Heart left ventricle (tissue), 16 donors: Measurements from ENCODE around the gene C13orf46. TPM values are rescaled to one million over a fixed set of nuclear protein-coding genes. Genes with fewer than 3 reads are reported as not detected.

Experiments used
- ATAC-seq, 4 donors: fragments of 200-7000 bp; cut with Tn5 transposase; one replicate each; pipeline ENCODE4 v1.9.1; 2020 to 2022; ENCODE audit warnings: moderate library complexity in 4 of 4, mild to moderate bottlenecking in 3 of 4, moderate number of reproducible peaks in 1 of 4
- DNase-seq, 5 donors: peaks; one replicate each; pipeline ENCODE4 v3.0.0-alpha.2; 2020
- H3K27ac ChIP-seq, 12 donors: fragments of 200-600 bp; sonication (generic) in 4 of 12; one replicate each; pipeline versions ENCODE4 v1.5.0 to v1.8.0; 2016 to 2022; ENCODE audit warnings: mild to moderate bottlenecking in 2 of 12
- H3K27me3 ChIP-seq, 9 donors: fragments of 200-600 bp; sonication (generic) in 2 of 9; one replicate each; pipeline versions ENCODE4 v1.5.1 to v1.8.0; 2016 to 2022; ENCODE audit warnings: mild to moderate bottlenecking in 3 of 9
- H3K36me3 ChIP-seq, 9 donors: fragments of 200-600 bp; sonication (generic) in 2 of 9; one replicate each; pipeline versions ENCODE4 v1.5.0 to v1.8.0; 2018 to 2022; ENCODE audit warnings: mild to moderate bottlenecking in 2 of 9
- H3K4me1 ChIP-seq, 12 donors: fragments of 200-600 bp; sonication (generic) in 4 of 12; one replicate each; pipeline versions ENCODE4 v1.5.0 to v1.8.0; 2016 to 2022; ENCODE audit warnings: mild to moderate bottlenecking in 3 of 12
- H3K4me3 ChIP-seq, 12 donors: fragments of 200-600 bp; sonication (generic) in 4 of 12; one replicate each; pipeline versions ENCODE4 v1.5.0 to v1.8.0; 2017 to 2022; ENCODE audit warnings: mild to moderate bottlenecking in 9 of 12, moderate library complexity in 4 of 12
- H3K9me3 ChIP-seq, 12 donors: fragments of 200-600 bp; sonication (generic) in 4 of 12; one replicate each; pipeline versions ENCODE4 v1.5.0 to v1.8.0; 2016 to 2022; ENCODE audit warnings: mild to moderate bottlenecking in 1 of 12
- POLR2A ChIP-seq, 2 donors: fragments of 450-650 bp; IDR thresholded peaks; one replicate each; pipeline ENCODE4 v1.6.1; 2017; ENCODE audit warnings: antibody characterized with exemption in 2 of 2, mild to moderate bottlenecking in 2 of 2, moderate library complexity in 2 of 2
- WGBS, 4 donors: extraction: QIAGEN DNeasy Blood & Tissue Kit in 2 of 4; methylation state at CpG; one replicate each; pipeline versions ENCODE4 v1.1.5 to v1.1.7; 2013 to 2018; 5-methylcytosine and 5-hydroxymethylcytosine counted together
- intact Hi-C, 10 donors: fragments of 100-400 bp; cut with DNase I; formaldehyde crosslinking; loops; one replicate each; pipeline versions ENCODE4 v1.11.1 to v1.14.2; 2022
- polyA plus RNA-seq, 2 donors: library from polyadenylated mRNA; stranded (reverse); fragments of 200-250 nt; gene quantifications; one replicate each; pipeline ENCODE4 v1.2.3, GENCODE V29; 2013
- total RNA-seq, 9 donors: library from RNA; depleted of rRNA in 2 of 9; stranded (reverse); fragments of >200 nt in 2 of 9; fragmentation: NEBNext Ultra II Directional in 3 of 9; extraction: Animal tissue kit (Norgen Biotek cat#: 25700) in 3 of 9; gene quantifications; one replicate each; pipeline versions ENCODE4 v1.1.0 to v1.2.4, GENCODE V29; 2016 to 2023
- TF ChIP-seq, protein P1 (sequence below), 12 donors: fragments of 200-600 bp; sonication (generic) in 4 of 12; IDR thresholded peaks; one replicate each; pipeline versions ENCODE4 v1.5.0 to v1.8.0; 2018 to 2022; ENCODE audit warnings: antibody characterized with exemption in 12 of 12, mild to moderate bottlenecking in 5 of 12
- donor health status: ischemic (EF 13 %, LVEDD 7.1; RV severe dilation, severe dysfunction).
- donor health status: healthy with polysubstance abuse.
- donor health status: DM: no; HTN: yes; CAD: no.
- donor health status: DM: no; HTN: no; CAD: no.
- donor health status: ischemic (EF 25% LVEDD 6.9; RV normal size, moderate dysfunction).
- donor health status: ischemic (EF 25% LVEDD 5.7; RV mildly dilated, moderate dysfunction).
- donor health status: healthy.
- donor health status: DM: yes; HTN: yes; CAD: no.
- donor health status: ischemic (EF 35%, LVEDD 5.7; RV mildly dilated, moderate dysfunction).
- donor health status: nonischemic (EF 11% LVEDD 7.7; RV severe dilation, severe dysfunction).
- donor health status: DM: yes; HTN: yes; CAD: no.
- donor health status: PGD.
- donor health status: ischemic (EF 29% LVEDD 5.4; RV normal size, mild dysfunction).
- donor health status: nonischemic (EF 23%, LVEDD 6.1; RV moderate dilation, normal function).

The C13orf46 gene
- total and polyA plus RNA-seq, 11 donors, result 0.07 to 3.1 (median 0.28) TPM; not detected in 1

DNA sequence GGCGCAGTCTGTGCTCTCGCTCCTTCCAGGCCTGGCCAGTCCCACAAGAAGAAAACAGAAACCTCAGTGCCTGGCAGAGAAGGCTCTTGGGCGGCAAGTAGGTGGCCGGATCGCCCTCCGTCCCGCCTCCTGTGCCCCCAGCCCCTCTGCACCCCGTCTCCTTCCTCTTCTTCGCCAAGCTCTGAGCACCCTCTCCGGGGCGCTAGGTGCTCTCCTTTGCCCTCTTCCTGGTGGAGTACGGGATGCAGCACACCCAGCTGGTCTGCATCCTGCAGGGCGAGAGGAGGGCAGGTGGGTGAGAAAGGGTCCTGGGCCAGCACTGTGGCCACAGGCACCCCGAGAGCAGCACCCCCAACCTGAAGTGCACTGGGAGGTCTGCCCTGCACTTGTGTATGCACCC, 17.3 kb downstream of the C13orf46 start:
- no peak overlapping the region for H3K4me3 ChIP-seq
- H3K27ac ChIP-seq, result no peak overlapping the region
- ATAC-seq, result no peak
- no peak for TF ChIP-seq POLR2A (IDR thresholded peaks at IDR 0.05)
- TF ChIP-seq, protein P1, sequence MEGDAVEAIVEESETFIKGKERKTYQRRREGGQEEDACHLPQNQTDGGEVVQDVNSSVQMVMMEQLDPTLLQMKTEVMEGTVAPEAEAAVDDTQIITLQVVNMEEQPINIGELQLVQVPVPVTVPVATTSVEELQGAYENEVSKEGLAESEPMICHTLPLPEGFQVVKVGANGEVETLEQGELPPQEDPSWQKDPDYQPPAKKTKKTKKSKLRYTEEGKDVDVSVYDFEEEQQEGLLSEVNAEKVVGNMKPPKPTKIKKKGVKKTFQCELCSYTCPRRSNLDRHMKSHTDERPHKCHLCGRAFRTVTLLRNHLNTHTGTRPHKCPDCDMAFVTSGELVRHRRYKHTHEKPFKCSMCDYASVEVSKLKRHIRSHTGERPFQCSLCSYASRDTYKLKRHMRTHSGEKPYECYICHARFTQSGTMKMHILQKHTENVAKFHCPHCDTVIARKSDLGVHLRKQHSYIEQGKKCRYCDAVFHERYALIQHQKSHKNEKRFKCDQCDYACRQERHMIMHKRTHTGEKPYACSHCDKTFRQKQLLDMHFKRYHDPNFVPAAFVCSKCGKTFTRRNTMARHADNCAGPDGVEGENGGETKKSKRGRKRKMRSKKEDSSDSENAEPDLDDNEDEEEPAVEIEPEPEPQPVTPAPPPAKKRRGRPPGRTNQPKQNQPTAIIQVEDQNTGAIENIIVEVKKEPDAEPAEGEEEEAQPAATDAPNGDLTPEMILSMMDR (IDR thresholded peaks at IDR 0.05), result no peak
- peak in 3 of 5 donors; percentile 9 to 40 (median 14) for DNase-seq
- intact Hi-C loops, result no loop called here
- H3K27me3 ChIP-seq, result no peaks in the 10 kb centered on the region
- 92 to 97% (median 96%) methylated on average over 10 to 14 of the region's 14 CpGs for WGBS, 4 donors
- no peaks in the 10 kb centered on the region for H3K36me3 ChIP-seq
- peaks cover 0 to 18% (median 8%) of the 10 kb centered on the region in 12 donors for H3K9me3 ChIP-seq
- H3K4me1 ChIP-seq, result peaks cover 0 to 2% (median under 1%) of the 10 kb centered on the region in 12 donors

DNA sequence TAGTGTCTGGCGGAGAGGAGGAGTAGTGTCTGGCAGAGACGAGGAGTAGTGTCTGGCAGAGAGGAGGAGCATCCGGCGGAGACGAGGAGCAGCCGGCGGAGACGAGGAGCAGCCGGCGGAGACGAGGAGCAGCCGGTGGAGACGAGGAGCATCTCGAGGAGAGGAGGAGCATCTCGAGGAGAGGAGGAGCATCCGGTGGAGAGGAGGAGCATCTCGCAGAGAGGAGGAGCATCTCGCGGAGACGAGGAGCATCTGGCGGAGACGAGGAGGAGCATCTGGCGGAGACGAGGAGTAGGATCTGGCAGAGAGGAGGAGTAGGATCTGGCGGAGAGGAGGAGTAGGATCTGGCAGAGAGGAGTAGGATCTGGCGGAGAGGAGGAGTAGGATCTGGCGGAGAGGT, 18.2 kb downstream of the C13orf46 start:
- Histone ChIP-seq H3K27ac (no peak overlapping the region), H3K4me1 (peaks cover 0 to 11% (median 8%) of the 10 kb centered on the region in 12 donors), H3K4me3 (no peak overlapping the region), H3K9me3 (peaks cover 0 to 18% (median 8%) of the 10 kb centered on the region in 12 donors), H3K36me3 (no peaks in the 10 kb centered on the region), H3K27me3 (no peaks in the 10 kb centered on the region)
- peak in 3 of 5 donors; percentile 8 to 30 (median 11) for DNase-seq
- intact Hi-C loops, result no loop called here
- ATAC-seq, result no peak
- WGBS, 4 donors, result 88 to 92% (median 91%) methylated on average over 27 of the region's 27 CpGs
- TF ChIP-seq, protein P1 (IDR thresholded peaks at IDR 0.05), result no peak
- no peak for TF ChIP-seq POLR2A (IDR thresholded peaks at IDR 0.05)

DNA sequence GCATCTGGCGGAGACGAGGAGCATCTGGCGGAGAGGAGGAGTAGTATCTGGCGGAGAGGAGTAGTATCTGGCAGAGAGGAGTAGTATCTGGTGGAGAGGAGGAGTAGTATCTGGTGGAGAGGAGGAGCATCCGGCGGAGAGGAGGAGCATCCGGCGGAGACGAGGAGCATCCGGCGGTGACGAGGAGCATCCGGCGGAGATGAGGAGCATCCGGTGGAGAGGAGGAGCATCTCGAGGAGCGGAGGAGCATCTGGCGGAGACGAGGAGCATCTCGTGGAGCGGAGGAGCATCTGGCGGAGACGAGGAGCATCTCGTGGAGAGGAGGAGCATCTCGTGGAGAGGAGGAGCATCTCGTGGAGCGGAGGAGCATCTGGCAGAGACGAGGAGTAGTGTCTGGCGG, 18.6 kb downstream of the C13orf46 start:
- no peak overlapping the region for H3K4me3 ChIP-seq
- no peak overlapping the region for H3K27ac ChIP-seq
- no peaks in the 10 kb centered on the region for H3K27me3 ChIP-seq
- no peaks in the 10 kb centered on the region for H3K36me3 ChIP-seq
- TF ChIP-seq, protein P1 (IDR thresholded peaks at IDR 0.05), result no peak
- TF ChIP-seq POLR2A (IDR thresholded peaks at IDR 0.05), result no peak
- no peak for ATAC-seq
- peak in 3 of 5 donors; percentile 10 to 22 (median 12) for DNase-seq
- H3K4me1 ChIP-seq, result peaks cover 0 to 13% (median 9%) of the 10 kb centered on the region in 12 donors
- intact Hi-C loops, result no loop called here
- 89 to 98% (median 92%) methylated on average over 29 of the region's 29 CpGs for WGBS, 4 donors
- peaks cover 0 to 14% (median 6%) of the 10 kb centered on the region in 12 donors for H3K9me3 ChIP-seq

DNA sequence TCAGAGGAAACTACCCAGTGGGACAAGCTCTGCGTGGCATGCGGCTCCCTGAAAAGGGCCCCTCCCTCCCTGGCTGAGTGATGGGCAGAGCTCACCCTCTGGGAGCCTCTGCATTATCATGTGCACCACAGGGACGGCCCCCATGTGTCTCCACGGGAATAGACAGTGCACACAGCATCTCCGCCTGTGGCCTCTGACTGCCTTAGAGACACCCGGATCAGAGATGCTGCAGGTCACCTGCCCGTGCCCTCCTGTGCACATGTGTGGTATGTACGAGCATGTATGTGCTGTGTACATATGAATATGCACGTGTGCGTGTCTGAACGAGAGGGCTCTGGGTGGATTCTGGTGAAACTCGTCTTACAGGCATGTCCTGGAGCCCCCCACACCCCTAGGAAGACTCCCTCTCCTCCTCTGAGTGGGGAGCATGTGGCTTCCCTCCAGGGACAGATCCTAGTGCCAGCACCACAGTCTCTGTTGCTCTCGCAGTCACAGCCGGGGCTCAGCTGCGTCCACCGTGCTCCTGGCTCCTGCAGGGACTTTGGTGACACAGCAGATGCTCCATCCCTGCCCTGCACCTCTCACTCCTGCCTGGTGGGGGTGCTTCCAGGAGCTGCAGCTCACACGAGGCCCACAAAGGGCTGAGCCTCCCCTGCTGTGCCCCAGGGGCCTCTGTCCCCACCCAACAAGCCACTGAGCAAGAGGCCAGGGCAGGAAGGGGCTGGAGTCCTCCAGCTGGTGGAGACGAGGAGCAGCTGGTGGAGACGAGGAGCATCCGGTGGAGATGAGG, 19.6 kb downstream of the C13orf46 start:
- DNase-seq (peak in 2 of 5 donors; percentile 23 to 47), ATAC-seq (no peak)
- Histone ChIP-seq H3K4me1 (peaks cover 0 to 13% (median 9%) of the 10 kb centered on the region in 12 donors), H3K9me3 (peaks cover 0 to 4% (median 0%) of the 10 kb centered on the region in 12 donors), H3K36me3 (no peaks in the 10 kb centered on the region), H3K27ac (no peak overlapping the region), H3K27me3 (no peaks in the 10 kb centered on the region), H3K4me3 (no peak overlapping the region)
- intact Hi-C loops, result no loop called here
- no peak for TF ChIP-seq POLR2A (IDR thresholded peaks at IDR 0.05)
- TF ChIP-seq, protein P1 (IDR thresholded peaks at IDR 0.05), result no peak
- 82 to 86% (median 85%) methylated on average over 10 to 20 of the region's 20 CpGs for WGBS, 4 donors
